ENCODE data around the gene GPR3. TPM values are rescaled to one million over a fixed set of nuclear protein-coding genes. Genes with fewer than 3 reads are reported as not detected.

Gene GPR3
- total RNA-seq, 2 experiments from 2014 or later = 1.1 to 1.3 TPM

Other genes starting within 250 kb of the GPR3 start
- gene SLC9A1, start 237.5 kb upstream of the GPR3 start, total RNA-seq = 10 to 100 TPM; 15.6 to 20.4 TPM
- 10 to 100 TPM; 19.3 to 21.9 TPM for gene WDTC1, start 158.0 kb upstream of the GPR3 start, total RNA-seq
- gene TMEM222, start 70.5 kb upstream of the GPR3 start, total RNA-seq = 10 to 100 TPM; 27.5 to 31.2 TPM
- gene SYTL1, start 50.6 kb upstream of the GPR3 start, total RNA-seq = 10 to 100 TPM; 21.4 to 26.1 TPM
- 1 to 10 TPM; 6.5 to 8.8 TPM for gene MAP3K6, start 25.7 kb upstream of the GPR3 start, total RNA-seq
- not detected for gene FCN3, start 17.8 kb upstream of the GPR3 start, total RNA-seq
- not detected for gene CD164L2, start 9.3 kb upstream of the GPR3 start, total RNA-seq
- gene WASF2, start 97.5 kb downstream of the GPR3 start, total RNA-seq = 100 to 1,000 TPM; 104 to 132 TPM
- gene AHDC1, start 211.5 kb downstream of the GPR3 start, total RNA-seq = 10 to 100 TPM; 10.3 to 12.1 TPM
- gene FGR, start 242.6 kb downstream of the GPR3 start, total RNA-seq = under 1 TPM in 1 of 2 experiments, not detected in 1; 0.11 TPM